AG09319 (cell line): ENCODE measurements around the gene MAIP1.

Experiments used
- DNase-seq: peaks from one replicate; pipeline ENCODE4 v3.0.0-alpha.2; 2010; ENCODE audit warnings: low read depth; ENCODE audit errors: extremely low read depth
- TF ChIP-seq, protein P1 (sequence below): IDR thresholded peaks from 2 replicates; pipeline ENCODE4 v1.5.1; 2011; ENCODE audit warnings: low read depth, mild to moderate bottlenecking, inconsistent platforms, low read length, moderate library complexity

MAIP1 gene

DNA sequence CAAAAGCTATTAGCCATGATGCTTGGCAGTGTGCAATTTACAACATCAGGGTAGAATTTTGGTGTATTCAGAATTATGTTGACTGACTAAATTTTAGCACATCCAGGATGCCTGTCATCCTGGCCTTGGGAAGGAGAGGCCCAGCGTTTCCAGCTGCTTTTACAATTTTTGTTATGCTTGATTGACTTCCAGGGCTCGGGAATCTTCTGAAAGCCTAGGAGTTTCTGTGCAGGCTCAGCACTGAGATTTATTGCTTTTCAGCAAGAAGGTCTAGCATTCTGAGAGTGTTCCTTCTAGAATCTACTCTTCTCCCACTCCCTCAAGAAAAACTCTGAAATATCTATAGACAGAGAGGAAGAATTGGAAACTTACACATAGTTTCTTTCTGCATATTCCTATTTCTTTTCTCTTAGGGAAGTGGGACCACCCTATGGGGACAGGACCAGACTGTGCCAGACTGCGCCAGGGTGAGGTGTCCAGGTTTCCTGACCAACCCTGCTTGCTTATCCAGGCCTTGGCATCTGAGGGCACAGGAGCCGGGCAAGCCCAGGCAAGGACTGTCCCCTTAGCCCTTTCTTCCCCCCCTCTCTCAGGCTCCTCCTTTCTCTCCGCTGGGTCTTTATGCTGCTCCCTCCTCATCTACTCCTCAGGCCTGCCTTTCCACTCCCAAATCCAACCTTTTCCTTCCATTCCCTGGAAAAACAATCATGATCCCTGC is 26.9 kb downstream of the MAIP1 start:
- no peak for DNase-seq
- TF ChIP-seq, protein P1, sequence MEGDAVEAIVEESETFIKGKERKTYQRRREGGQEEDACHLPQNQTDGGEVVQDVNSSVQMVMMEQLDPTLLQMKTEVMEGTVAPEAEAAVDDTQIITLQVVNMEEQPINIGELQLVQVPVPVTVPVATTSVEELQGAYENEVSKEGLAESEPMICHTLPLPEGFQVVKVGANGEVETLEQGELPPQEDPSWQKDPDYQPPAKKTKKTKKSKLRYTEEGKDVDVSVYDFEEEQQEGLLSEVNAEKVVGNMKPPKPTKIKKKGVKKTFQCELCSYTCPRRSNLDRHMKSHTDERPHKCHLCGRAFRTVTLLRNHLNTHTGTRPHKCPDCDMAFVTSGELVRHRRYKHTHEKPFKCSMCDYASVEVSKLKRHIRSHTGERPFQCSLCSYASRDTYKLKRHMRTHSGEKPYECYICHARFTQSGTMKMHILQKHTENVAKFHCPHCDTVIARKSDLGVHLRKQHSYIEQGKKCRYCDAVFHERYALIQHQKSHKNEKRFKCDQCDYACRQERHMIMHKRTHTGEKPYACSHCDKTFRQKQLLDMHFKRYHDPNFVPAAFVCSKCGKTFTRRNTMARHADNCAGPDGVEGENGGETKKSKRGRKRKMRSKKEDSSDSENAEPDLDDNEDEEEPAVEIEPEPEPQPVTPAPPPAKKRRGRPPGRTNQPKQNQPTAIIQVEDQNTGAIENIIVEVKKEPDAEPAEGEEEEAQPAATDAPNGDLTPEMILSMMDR, result no peak

DNA sequence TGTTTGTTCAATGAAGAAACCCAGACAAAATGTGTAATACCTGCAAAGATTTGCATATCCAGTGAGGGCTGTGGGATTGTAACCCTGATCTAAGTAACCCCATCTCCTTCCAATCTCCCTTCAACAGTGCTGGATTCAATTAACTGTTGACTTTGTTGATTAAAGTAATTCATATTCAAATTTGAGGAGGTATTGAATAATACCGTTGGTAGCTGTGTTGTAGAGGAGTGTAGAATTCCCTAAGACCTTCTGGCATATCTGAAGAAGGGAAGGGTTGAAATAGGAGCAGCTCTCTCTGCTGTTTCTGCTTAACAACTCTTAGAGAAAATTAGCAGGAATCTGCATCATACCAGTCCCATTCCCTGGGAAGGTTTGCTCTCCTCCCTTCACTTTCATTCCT is 28.2 kb downstream of the MAIP1 start:
- TF ChIP-seq, protein P1, result no peak
- DNase-seq, result no peak

DNA sequence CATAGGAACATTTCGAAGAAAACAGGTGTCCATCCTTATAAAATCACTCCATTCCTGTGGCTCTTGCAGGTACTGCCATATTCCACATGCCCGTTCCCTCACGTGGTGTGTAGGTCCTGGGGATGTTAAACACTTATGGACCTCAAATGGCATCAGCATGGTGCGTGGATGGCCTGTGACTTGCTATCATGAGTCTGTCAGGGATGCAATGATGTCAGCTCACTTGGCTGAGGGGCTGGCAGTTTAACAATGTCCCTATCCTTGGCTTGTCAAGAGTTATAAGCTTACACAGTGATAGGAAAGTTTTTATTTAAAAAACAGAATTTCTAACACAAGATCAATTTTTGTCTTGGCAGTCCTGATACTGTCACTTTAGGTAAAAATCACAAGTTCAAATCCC is 28.8 kb downstream of the MAIP1 start:
- TF ChIP-seq, protein P1, result no peak
- no peak for DNase-seq

DNA sequence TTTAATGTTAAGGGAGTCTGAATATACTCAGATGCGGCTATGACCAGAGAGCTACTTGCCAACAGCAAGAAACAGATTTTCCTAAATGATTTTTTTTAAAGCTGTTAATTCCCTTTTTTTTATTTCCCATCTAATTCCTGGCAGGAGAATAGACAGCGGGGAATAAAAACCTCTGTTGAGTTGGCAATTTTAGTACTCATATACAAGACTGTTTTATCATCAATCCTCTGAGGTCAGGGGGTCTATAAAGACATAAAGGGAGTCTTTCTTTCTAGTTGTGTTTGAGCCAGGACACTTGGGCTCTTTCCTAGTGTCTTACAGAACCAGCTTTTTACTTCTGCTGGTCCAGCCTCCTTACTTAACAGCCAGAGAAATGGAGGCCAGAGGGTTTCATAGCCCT is 29.4 kb downstream of the MAIP1 start:
- DNase-seq, result no peak
- TF ChIP-seq, protein P1, result no peak

DNA sequence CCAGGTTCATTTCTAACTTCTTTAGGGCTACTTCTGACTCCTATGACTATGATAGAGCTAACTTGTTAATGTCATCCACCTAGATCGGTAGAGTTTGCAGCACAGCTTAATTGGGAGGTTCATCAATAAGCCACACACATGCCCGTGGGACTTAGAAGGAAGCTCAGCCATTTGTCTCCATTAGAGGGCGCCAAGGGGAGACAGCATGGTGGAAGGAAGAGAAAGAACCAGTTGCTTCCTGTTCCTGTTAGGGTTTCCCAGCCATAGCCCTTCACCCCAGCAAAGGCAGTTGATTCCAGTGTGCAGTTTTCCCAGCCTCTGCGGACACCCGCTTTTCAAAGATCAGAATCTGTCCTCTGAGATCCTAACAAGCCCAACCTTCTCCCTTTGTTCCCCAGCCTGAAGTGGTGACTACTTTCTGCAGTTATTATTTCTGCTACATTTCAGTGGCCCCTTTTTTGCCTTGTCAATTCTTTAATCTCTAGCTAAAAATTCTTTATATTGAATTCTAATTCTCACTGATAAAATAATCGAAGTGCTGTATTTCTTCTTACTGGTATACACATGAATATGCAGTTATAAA is 30.3 kb downstream of the MAIP1 start:
- TF ChIP-seq, protein P1, result peak; percentile 44
- DNase-seq, result no peak

DNA sequence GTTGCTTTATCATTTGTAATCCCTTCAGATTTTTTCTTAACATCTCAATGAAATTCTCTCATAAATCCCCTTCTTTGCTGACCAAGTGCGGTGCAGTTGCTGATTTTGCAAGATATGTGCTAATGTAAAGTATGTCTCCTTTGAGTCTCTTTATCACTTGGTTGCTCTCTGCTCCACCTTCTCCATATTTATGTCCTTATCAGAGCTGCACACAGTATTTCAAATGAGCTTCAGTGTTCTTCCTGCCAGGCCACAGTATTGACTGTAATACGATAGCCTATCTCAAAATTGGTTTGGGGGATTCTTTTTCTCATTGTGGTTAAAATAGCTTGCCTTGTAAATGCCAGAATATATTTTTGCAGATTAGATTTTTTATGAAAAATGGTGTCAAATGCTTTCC is 32.2 kb downstream of the MAIP1 start:
- DNase-seq, result no peak
- TF ChIP-seq, protein P1, result no peak

DNA sequence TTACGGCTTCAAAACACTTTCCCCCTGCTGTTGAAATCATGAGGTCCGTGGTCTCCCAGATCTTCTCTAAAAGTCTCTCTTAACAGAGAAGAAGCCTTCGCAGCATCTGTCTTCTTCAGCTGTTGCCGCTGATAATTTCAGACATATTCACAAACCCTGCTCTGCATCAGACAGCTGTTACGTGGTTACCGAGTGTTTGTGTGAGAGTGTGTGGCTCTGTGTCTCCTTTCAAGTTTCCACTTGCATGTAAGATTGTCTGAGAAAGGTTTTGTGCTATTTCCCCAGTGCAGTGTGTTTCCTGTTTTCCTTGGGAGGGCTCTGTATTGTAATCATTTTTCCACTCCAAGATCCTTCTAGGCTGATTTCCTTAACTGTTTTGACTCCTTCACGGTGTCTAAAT is 32.8 kb downstream of the MAIP1 start:
- TF ChIP-seq, protein P1, result no peak
- DNase-seq, result no peak
